Testis (tissue), 2 donors: ENCODE data around the gene TSPAN10.

Experiments
- POLR2A ChIP-seq: fragments of 450-650 bp; IDR thresholded peaks from one replicate; pipeline ENCODE4 v1.6.1; 2017; ENCODE audit warnings: antibody characterized with exemption, mild to moderate bottlenecking, moderate library complexity
- TF ChIP-seq, protein P1 (sequence below), 3 experiments: fragments of 450-650 bp in 2 of 3; fragments of 200-600 bp in 1 of 3; sonication (generic) in 1 of 3; IDR thresholded peaks; one replicate each; pipeline ENCODE4 v1.5.1; 2016 to 2019; ENCODE audit warnings: antibody characterized with exemption in 3 of 3, mild to moderate bottlenecking in 2 of 3, moderate library complexity in 1 of 3

DNA sequence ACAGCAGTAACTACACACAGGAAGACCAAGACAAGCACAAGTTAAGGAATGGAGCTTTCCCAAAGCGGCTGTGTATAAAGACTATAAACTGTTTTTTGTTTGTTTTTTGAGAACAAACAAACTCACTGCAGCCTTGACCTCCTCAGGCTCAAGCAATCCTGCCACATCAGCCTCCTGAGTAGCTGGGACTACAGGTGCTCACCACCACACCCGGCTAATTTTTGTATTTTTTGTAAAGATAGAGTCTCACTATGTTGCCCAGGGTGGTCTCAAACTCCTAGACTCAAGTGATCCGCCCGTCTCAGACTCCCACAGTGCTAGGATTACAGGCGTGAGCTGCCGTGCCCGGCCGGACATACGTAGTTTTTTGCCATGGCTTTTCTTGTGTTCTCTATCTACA lies 23.4 kb downstream of the TSPAN10 start:
- TF ChIP-seq, protein P1, sequence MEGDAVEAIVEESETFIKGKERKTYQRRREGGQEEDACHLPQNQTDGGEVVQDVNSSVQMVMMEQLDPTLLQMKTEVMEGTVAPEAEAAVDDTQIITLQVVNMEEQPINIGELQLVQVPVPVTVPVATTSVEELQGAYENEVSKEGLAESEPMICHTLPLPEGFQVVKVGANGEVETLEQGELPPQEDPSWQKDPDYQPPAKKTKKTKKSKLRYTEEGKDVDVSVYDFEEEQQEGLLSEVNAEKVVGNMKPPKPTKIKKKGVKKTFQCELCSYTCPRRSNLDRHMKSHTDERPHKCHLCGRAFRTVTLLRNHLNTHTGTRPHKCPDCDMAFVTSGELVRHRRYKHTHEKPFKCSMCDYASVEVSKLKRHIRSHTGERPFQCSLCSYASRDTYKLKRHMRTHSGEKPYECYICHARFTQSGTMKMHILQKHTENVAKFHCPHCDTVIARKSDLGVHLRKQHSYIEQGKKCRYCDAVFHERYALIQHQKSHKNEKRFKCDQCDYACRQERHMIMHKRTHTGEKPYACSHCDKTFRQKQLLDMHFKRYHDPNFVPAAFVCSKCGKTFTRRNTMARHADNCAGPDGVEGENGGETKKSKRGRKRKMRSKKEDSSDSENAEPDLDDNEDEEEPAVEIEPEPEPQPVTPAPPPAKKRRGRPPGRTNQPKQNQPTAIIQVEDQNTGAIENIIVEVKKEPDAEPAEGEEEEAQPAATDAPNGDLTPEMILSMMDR (IDR thresholded peaks at IDR 0.05) = no peak
- TF ChIP-seq POLR2A = no peak
